Osteoblast (primary cell): Measurements from ENCODE around the gene ARHGAP27. TPM values are rescaled to one million over a fixed set of nuclear protein-coding genes. Genes with fewer than 3 reads are reported as not detected.
A peak's percentile ranks its signal among the peaks of the same experiment; 100 is the strongest.

ENCODE experiments used
- DNase-seq: peaks from one replicate; pipeline ENCODE4 v3.0.0; 2011; ENCODE audit warnings: low spot score, mixed read lengths; ENCODE audit not compliant: insufficient read length; ENCODE audit errors: missing footprints
- H2AFZ ChIP-seq: 2 replicates; pipeline ENCODE4 v1.6.0; 2011; ENCODE audit warnings: mild to moderate bottlenecking, low read length
- H3K27ac ChIP-seq: 2 replicates; pipeline ENCODE4 v1.5.1; 2011; ENCODE audit warnings: mild to moderate bottlenecking, low read depth, low read length, moderate library complexity
- H3K27me3 ChIP-seq: 2 replicates; pipeline ENCODE4 v1.6.0; 2012; ENCODE audit warnings: mild to moderate bottlenecking, control low read depth, inconsistent platforms, low read length, moderate library complexity; ENCODE audit not compliant: insufficient read depth
- H3K36me3 ChIP-seq: 2 replicates; pipeline ENCODE4 v1.5.1; 2011; ENCODE audit warnings: mild to moderate bottlenecking, low read length, control low read depth, moderate library complexity; ENCODE audit not compliant: insufficient read depth
- H3K4me1 ChIP-seq: 2 replicates; pipeline ENCODE4 v1.5.1; 2011; ENCODE audit warnings: mild to moderate bottlenecking, low read length, control low read depth, moderate library complexity; ENCODE audit not compliant: insufficient read depth
- H3K4me2 ChIP-seq: 2 replicates; pipeline ENCODE4 v1.6.0; 2011; ENCODE audit warnings: mild to moderate bottlenecking, low read length; ENCODE audit not compliant: insufficient read depth
- H3K4me3 ChIP-seq: fragments of 200-600 bp; sonication (generic); 3 replicates; pipeline ENCODE4 v1.5.1; 2012; ENCODE audit warnings: mild to moderate bottlenecking, low read length, inconsistent platforms; ENCODE audit not compliant: insufficient read depth
- H3K79me2 ChIP-seq: 2 replicates; pipeline ENCODE4 v1.6.0; 2012; ENCODE audit warnings: mild to moderate bottlenecking, low read length, control low read depth, inconsistent platforms; ENCODE audit not compliant: insufficient read depth
- H3K9me3 ChIP-seq: 2 replicates; pipeline ENCODE4 v1.5.1; 2011; ENCODE audit warnings: low read depth, low read length, control low read depth
- H4K20me1 ChIP-seq: 2 replicates; pipeline ENCODE4 v1.6.0; 2012; ENCODE audit warnings: mild to moderate bottlenecking, low read length, control low read depth; ENCODE audit not compliant: insufficient read depth
- total RNA-seq: library from RNA; depleted of rRNA; stranded (reverse); fragments of >200 nt; gene quantifications from 2 replicates; pipeline ENCODE4 v1.2.3, GENCODE V29; 2012
- TF ChIP-seq, protein P1 (sequence below): IDR thresholded peaks from 2 replicates; pipeline ENCODE4 v1.5.1; 2011; ENCODE audit warnings: mild to moderate bottlenecking, low read depth, low read length, moderate library complexity; ENCODE audit errors: extremely low read depth

ARHGAP27 gene
- total RNA-seq, 1 donor: 2.9 TPM

DNA sequence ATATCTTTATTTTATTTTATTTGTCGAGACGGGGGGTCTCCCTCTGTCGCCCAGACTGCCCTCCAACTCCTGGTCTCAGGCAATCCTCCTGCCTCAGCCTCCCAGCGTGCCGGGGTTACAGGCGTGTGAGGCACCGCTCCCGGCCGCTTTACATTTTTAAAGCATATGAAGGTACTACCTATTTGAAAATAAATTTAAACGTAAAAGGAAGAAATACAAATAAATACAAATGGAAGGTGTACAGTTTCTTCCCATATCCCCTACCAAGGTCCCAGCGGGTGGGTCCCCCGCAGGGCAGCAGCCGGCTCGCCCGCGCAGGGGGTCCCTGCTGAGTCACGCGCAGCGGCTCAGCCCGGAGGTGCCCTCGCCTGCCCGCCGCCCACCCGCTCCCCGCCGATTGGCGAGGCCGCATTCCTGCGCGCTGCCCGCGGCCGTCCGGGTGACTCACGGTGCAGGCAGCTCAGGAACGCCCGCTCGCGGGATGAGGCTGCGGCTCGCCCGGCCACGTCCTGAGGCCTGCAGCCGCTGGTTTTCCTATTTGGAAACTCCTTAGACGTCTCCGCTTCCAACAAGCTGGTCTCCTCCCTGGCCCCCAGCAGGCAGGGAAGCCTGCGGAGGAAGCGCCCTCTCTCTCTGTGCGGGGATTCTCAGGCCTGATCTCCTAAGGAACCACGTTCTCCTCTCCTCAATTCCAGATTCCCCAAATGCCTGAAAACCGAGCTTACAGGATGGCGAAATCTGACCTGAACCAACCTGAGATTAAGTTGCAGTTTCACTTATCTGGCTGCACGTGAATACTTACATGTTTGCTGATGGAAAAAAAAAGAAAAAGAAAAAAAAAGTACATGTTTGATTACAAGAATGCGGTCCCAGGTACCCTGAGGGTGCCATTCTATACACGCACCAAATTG, 61.0 kb downstream of the ARHGAP27 start:
- DNase-seq: peak; percentile 99
- H3K4me2 ChIP-seq: peak overlapping the region; percentile 72
- H3K79me2 ChIP-seq: no peaks in the 10 kb centered on the region
- peaks cover 44% of the 10 kb centered on the region for H3K4me1 ChIP-seq
- H3K9me3 ChIP-seq: no peaks in the 10 kb centered on the region
- peak overlapping the region; percentile 41 for H3K4me3 ChIP-seq
- H3K27ac ChIP-seq: peak overlapping the region; percentile 86
- H2AFZ ChIP-seq: peak overlapping the region; percentile 52
- TF ChIP-seq, protein P1, sequence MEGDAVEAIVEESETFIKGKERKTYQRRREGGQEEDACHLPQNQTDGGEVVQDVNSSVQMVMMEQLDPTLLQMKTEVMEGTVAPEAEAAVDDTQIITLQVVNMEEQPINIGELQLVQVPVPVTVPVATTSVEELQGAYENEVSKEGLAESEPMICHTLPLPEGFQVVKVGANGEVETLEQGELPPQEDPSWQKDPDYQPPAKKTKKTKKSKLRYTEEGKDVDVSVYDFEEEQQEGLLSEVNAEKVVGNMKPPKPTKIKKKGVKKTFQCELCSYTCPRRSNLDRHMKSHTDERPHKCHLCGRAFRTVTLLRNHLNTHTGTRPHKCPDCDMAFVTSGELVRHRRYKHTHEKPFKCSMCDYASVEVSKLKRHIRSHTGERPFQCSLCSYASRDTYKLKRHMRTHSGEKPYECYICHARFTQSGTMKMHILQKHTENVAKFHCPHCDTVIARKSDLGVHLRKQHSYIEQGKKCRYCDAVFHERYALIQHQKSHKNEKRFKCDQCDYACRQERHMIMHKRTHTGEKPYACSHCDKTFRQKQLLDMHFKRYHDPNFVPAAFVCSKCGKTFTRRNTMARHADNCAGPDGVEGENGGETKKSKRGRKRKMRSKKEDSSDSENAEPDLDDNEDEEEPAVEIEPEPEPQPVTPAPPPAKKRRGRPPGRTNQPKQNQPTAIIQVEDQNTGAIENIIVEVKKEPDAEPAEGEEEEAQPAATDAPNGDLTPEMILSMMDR: no peak
- no peaks in the 10 kb centered on the region for H3K27me3 ChIP-seq
- H4K20me1 ChIP-seq: no peaks in the 10 kb centered on the region
- no peaks in the 10 kb centered on the region for H3K36me3 ChIP-seq

DNA sequence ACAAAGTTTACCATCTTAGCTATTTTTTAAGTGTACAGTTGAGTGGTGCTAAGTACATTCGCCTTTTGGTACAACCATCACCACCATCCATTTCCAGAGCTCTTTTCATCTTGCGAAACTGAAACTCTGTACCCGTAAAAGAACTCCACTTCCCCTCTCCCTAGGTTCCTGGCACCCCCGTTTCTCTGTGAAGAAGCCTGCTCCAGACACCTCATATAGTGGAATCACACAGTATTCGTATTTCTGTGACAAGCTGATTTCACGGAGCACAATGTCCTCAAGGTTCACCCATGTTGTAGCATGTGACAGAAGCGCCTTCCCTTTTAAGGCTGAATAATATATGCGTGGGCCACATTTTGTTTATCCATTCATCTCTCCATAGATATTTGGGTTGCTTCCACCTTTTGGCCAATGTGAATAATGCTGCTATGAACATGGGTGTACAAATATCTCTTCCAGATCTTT, 61.7 kb downstream of the ARHGAP27 start:
- peaks cover 44% of the 10 kb centered on the region for H3K4me1 ChIP-seq
- no peaks in the 10 kb centered on the region for H3K9me3 ChIP-seq
- H4K20me1 ChIP-seq: no peaks in the 10 kb centered on the region
- no peaks in the 10 kb centered on the region for H3K79me2 ChIP-seq
- no peak for DNase-seq
- peak overlapping the region; percentile 86 for H3K27ac ChIP-seq
- peak overlapping the region; percentile 72 for H3K4me2 ChIP-seq
- no peaks in the 10 kb centered on the region for H3K27me3 ChIP-seq
- TF ChIP-seq, protein P1: peak; percentile 6
- H3K36me3 ChIP-seq: no peaks in the 10 kb centered on the region
- H2AFZ ChIP-seq: peak overlapping the region; percentile 60
- H3K4me3 ChIP-seq: no peak overlapping the region

DNA sequence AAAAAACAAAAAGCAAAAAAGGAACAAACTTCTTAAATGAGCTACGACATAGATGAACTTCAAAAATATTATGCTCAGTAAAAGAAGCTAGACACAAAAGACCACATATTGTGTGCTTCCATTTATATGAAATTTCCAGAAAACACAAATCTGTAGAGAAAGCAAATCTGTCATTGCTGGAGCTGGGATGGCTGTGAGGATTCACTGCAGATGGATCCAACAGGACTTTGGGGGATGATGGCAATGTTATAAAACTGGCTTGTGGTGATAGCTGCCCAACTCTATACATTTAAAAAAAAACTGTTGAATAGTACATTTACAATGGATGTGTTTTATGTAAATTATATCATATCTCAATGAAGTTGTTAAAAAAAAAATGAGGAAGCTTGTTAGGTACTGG, 63.2 kb downstream of the ARHGAP27 start:
- no peaks in the 10 kb centered on the region for H4K20me1 ChIP-seq
- H3K4me1 ChIP-seq: peaks cover 46% of the 10 kb centered on the region
- no peaks in the 10 kb centered on the region for H3K27me3 ChIP-seq
- H3K27ac ChIP-seq: peak overlapping the region; percentile 68
- H2AFZ ChIP-seq: no peak overlapping the region
- no peaks in the 10 kb centered on the region for H3K79me2 ChIP-seq
- TF ChIP-seq, protein P1: no peak
- no peak overlapping the region for H3K4me3 ChIP-seq
- H3K9me3 ChIP-seq: no peaks in the 10 kb centered on the region
- DNase-seq: no peak
- no peaks in the 10 kb centered on the region for H3K36me3 ChIP-seq
- H3K4me2 ChIP-seq: no peak overlapping the region

DNA sequence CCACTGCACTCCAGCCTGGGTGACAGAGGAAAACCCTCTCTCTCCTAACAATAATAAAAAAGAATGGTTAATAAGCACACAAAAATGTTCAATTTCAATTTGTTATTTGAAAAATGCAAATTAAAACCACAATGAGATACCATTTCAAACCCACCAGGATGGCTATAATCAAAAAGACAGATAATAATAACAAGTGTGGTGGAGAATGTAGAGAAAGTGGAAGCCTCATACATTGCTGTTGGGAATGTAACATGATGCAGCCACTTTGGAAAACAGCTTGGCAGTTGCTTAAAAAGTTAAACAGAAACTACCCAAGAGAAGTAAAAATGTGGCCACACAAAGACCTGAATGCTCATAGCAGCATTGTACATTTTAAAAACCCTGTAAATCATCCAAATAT, 64.0 kb downstream of the ARHGAP27 start:
- H3K4me1 ChIP-seq: peaks cover 40% of the 10 kb centered on the region
- H3K4me2 ChIP-seq: peak overlapping the region; percentile 50

More for the DNA sequence above, 64.0 kb downstream of the ARHGAP27 start:
- no peaks in the 10 kb centered on the region for H3K9me3 ChIP-seq
- no peaks in the 10 kb centered on the region for H3K36me3 ChIP-seq
- H2AFZ ChIP-seq: no peak overlapping the region
- H3K27ac ChIP-seq: peak overlapping the region; percentile 68
- DNase-seq: peak; percentile 36
- no peaks in the 10 kb centered on the region for H3K79me2 ChIP-seq
- H3K27me3 ChIP-seq: no peaks in the 10 kb centered on the region
- H4K20me1 ChIP-seq: no peaks in the 10 kb centered on the region
- TF ChIP-seq, protein P1: no peak
- H3K4me3 ChIP-seq: peak overlapping the region; percentile 23
